Activated CD4-positive, alpha-beta T cell treated with anti-CD3 and anti-CD28 coated beads, Interleukin-2, Interleukin-6, amounts not matched to agents 100 ng/mL and 50 ng/mL, durations not matched to agents 16 hours and 8 hours (primary cell): ENCODE data around the gene NCAM1.

Source experiments
- DNase-seq: peaks from one replicate; pipeline ENCODE4 v3.0.0-alpha.2; 2020

NCAM1 gene

GRCh38 chr11:113260541-113260940, 299.3 kb downstream of the NCAM1 start:
- DNase-seq = no peak

- DNase-seq = no peak
Observed at GRCh38 chr11:113261709-113262475, 300.7 kb downstream of the NCAM1 start.

- no peak for DNase-seq
Observed at GRCh38 chr11:113262594-113262993, 301.4 kb downstream of the NCAM1 start.

- DNase-seq = no peak
Observed at GRCh38 chr11:113263458-113264259, 302.4 kb downstream of the NCAM1 start.

- DNase-seq = no peak
Observed at GRCh38 chr11:113265362-113265761, 304.1 kb downstream of the NCAM1 start.

- DNase-seq = no peak
Observed at GRCh38 chr11:113267493-113267892, 306.3 kb downstream of the NCAM1 start.

GRCh38 chr11:113269096-113269495, 307.9 kb downstream of the NCAM1 start:
- DNase-seq = no peak

GRCh38 chr11:113269636-113270035, 308.4 kb downstream of the NCAM1 start:
- no peak for DNase-seq

GRCh38 chr11:113270080-113270479, 308.9 kb downstream of the NCAM1 start:
- no peak for DNase-seq

- DNase-seq = no peak
Observed at GRCh38 chr11:113271551-113272245, 310.5 kb downstream of the NCAM1 start.

GRCh38 chr11:113272281-113272680, 311.1 kb downstream of the NCAM1 start:
- DNase-seq = no peak

- no peak for DNase-seq
Observed at GRCh38 chr11:113272927-113273615, 311.9 kb downstream of the NCAM1 start.

GRCh38 chr11:113273720-113274119, 312.5 kb downstream of the NCAM1 start:
- no peak for DNase-seq

- DNase-seq = no peak
Observed at GRCh38 chr11:113274713-113275582, 313.7 kb downstream of the NCAM1 start.

- no peak for DNase-seq
Observed at GRCh38 chr11:113275602-113276001, 314.4 kb downstream of the NCAM1 start.

- no peak for DNase-seq
Observed at GRCh38 chr11:113276466-113276865, 315.2 kb downstream of the NCAM1 start.

GRCh38 chr11:113277907-113278306, 316.7 kb downstream of the NCAM1 start:
- no peak for DNase-seq

- no peak for DNase-seq
Observed at GRCh38 chr11:113278481-113278880, 317.3 kb downstream of the NCAM1 start.

- no peak for DNase-seq
Observed at GRCh38 chr11:113278925-113279324, 317.7 kb downstream of the NCAM1 start.

GRCh38 chr11:113279591-113279990, 318.4 kb downstream of the NCAM1 start:
- no peak for DNase-seq

- DNase-seq = no peak
Observed at GRCh38 chr11:113281052-113281725, 320.0 kb downstream of the NCAM1 start.
